HepG2 (cell line): ENCODE data around the gene TRIP4. TPM values are rescaled to one million over a fixed set of nuclear protein-coding genes. Genes with fewer than 3 reads are reported as not detected.

Source experiments
- polyA plus RNA-seq, 8 experiments: library from polyadenylated mRNA; depleted of rRNA in 3 of 8; stranded (reverse) in 7 of 8; unstranded in 1 of 8; fragments of >200 nt; fragmentation: Illumina TruSeq in 4 of 8; extraction: Trizol in 4 of 8; gene quantifications; 2 replicates each; pipeline versions ENCODE4 v1.2.1 to v1.2.3, GENCODE V29; 2011 to 2016; ENCODE audit warnings: low read depth in 4 of 8, missing spikeins in 1 of 8, mixed read lengths in 1 of 8; ENCODE audit not compliant: insufficient read depth in 1 of 8
- total RNA-seq, 5 experiments: library from RNA; depleted of rRNA; stranded (reverse); fragments of >200 nt; fragmentation: Illumina TruSeq; extraction: Trizol; gene quantifications; 2 replicates each; pipeline ENCODE4 v1.2.3, GENCODE V29; 2016; ENCODE audit warnings: low read depth in 1 of 5
- TF ChIP-seq, protein P1 (sequence below): sonication (generic); formaldehyde crosslinking; IDR thresholded peaks from 2 replicates; pipeline ENCODE4 v1.4.0; 2020; ENCODE audit warnings: missing genetic modification reagents, borderline replicate concordance
- TF ChIP-seq, protein P2 (sequence below): sonication (generic); formaldehyde crosslinking; IDR thresholded peaks from one replicate; pipeline ENCODE4 v1.5.1; 2020; ENCODE audit warnings: mild to moderate bottlenecking, missing genetic modification reagents; ENCODE audit errors: not compliant biosample characterization

TRIP4 gene
- total and polyA plus RNA-seq, 2 of the 13 experiments (the other 11 are each of a cell fraction or from before 2014, with no cell fraction given): 7.1 to 11.8 TPM

DNA sequence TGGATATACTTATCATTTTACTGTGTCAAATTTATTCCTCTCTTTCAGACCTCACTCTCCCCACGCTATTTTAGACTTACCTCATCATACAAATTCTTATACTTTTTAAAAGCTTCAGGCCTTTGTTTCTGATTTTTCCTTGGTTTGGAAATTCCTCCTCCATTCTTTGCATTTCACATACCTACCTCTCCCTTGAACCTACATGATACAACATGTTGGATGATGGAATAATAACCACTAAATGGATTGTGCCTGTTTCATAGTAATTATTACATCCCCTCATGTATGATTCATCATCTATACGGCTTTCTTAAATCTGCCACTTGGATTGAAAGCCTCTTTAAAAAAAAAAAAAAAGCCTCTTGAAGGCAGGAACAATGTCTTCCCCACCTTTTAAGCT, 24.6 kb downstream of the TRIP4 start (continued):
- TF ChIP-seq, protein P1, sequence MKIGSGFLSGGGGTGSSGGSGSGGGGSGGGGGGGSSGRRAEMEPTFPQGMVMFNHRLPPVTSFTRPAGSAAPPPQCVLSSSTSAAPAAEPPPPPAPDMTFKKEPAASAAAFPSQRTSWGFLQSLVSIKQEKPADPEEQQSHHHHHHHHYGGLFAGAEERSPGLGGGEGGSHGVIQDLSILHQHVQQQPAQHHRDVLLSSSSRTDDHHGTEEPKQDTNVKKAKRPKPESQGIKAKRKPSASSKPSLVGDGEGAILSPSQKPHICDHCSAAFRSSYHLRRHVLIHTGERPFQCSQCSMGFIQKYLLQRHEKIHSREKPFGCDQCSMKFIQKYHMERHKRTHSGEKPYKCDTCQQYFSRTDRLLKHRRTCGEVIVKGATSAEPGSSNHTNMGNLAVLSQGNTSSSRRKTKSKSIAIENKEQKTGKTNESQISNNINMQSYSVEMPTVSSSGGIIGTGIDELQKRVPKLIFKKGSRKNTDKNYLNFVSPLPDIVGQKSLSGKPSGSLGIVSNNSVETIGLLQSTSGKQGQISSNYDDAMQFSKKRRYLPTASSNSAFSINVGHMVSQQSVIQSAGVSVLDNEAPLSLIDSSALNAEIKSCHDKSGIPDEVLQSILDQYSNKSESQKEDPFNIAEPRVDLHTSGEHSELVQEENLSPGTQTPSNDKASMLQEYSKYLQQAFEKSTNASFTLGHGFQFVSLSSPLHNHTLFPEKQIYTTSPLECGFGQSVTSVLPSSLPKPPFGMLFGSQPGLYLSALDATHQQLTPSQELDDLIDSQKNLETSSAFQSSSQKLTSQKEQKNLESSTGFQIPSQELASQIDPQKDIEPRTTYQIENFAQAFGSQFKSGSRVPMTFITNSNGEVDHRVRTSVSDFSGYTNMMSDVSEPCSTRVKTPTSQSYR (CRISPR knock-in tag): no peak
- TF ChIP-seq, protein P2, sequence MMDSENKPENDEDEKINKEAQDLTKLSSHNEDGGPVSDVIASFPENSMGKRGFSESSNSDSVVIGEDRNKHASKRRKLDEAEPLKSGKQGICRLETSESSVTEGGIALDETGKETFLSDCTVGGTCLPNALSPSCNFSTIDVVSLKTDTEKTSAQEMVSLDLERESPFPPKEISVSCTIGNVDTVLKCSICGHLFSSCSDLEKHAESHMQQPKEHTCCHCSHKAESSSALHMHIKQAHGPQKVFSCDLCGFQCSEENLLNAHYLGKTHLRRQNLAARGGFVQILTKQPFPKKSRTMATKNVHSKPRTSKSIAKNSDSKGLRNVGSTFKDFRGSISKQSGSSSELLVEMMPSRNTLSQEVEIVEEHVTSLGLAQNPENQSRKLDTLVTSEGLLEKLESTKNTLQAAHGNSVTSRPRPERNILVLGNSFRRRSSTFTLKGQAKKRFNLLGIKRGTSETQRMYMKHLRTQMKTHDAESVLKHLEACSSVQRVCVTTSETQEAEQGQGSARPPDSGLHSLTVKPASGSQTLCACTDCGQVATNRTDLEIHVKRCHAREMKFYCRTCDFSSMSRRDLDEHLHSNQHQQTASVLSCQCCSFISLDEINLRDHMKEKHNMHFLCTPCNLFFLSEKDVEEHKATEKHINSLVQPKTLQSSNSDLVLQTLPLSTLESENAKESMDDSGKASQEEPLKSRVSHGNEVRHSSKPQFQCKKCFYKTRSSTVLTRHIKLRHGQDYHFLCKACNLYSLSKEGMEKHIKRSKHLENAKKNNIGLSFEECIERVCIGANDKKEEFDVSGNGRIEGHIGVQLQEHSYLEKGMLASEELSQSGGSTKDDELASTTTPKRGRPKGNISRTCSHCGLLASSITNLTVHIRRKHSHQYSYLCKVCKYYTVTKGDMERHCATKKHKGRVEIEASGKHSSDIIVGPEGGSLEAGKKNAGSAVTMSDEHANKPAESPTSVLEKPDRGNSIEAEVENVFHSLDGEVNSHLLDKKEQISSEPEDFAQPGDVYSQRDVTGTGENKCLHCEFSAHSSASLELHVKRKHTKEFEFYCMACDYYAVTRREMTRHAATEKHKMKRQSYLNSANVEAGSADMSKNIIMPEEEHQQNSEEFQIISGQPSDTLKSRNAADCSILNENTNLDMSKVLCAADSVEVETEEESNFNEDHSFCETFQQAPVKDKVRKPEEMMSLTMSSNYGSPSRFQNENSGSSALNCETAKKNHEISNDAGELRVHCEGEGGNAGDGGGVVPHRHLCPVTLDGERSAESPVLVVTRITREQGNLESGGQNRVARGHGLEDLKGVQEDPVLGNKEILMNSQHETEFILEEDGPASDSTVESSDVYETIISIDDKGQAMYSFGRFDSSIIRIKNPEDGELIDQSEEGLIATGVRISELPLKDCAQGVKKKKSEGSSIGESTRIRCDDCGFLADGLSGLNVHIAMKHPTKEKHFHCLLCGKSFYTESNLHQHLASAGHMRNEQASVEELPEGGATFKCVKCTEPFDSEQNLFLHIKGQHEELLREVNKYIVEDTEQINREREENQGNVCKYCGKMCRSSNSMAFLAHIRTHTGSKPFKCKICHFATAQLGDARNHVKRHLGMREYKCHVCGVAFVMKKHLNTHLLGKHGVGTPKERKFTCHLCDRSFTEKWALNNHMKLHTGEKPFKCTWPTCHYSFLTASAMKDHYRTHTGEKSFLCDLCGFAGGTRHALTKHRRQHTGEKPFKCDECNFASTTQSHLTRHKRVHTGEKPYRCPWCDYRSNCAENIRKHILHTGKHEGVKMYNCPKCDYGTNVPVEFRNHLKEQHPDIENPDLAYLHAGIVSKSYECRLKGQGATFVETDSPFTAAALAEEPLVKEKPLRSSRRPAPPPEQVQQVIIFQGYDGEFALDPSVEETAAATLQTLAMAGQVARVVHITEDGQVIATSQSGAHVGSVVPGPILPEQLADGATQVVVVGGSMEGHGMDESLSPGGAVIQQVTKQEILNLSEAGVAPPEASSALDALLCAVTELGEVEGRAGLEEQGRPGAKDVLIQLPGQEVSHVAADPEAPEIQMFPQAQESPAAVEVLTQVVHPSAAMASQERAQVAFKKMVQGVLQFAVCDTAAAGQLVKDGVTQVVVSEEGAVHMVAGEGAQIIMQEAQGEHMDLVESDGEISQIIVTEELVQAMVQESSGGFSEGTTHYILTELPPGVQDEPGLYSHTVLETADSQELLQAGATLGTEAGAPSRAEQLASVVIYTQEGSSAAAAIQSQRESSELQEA (CRISPR knock-in tag): no peak
